Heart left ventricle (tissue), 16 donors: ENCODE results near the gene STS. TPM values are rescaled to one million over a fixed set of nuclear protein-coding genes. Genes with fewer than 3 reads are reported as not detected.

Experiments used
- ATAC-seq, 4 donors: fragments of 200-7000 bp; cut with Tn5 transposase; one replicate each; pipeline ENCODE4 v1.9.1; 2020 to 2022; ENCODE audit warnings: moderate library complexity in 4 of 4, mild to moderate bottlenecking in 3 of 4, moderate number of reproducible peaks in 1 of 4
- DNase-seq, 5 donors: peaks; one replicate each; pipeline ENCODE4 v3.0.0-alpha.2; 2020
- H3K27ac ChIP-seq, 12 donors: fragments of 200-600 bp; sonication (generic) in 4 of 12; one replicate each; pipeline versions ENCODE4 v1.5.0 to v1.8.0; 2016 to 2022; ENCODE audit warnings: mild to moderate bottlenecking in 2 of 12
- H3K27me3 ChIP-seq, 9 donors: fragments of 200-600 bp; sonication (generic) in 2 of 9; one replicate each; pipeline versions ENCODE4 v1.5.1 to v1.8.0; 2016 to 2022; ENCODE audit warnings: mild to moderate bottlenecking in 3 of 9
- H3K36me3 ChIP-seq, 9 donors: fragments of 200-600 bp; sonication (generic) in 2 of 9; one replicate each; pipeline versions ENCODE4 v1.5.0 to v1.8.0; 2018 to 2022; ENCODE audit warnings: mild to moderate bottlenecking in 2 of 9
- H3K4me1 ChIP-seq, 12 donors: fragments of 200-600 bp; sonication (generic) in 4 of 12; one replicate each; pipeline versions ENCODE4 v1.5.0 to v1.8.0; 2016 to 2022; ENCODE audit warnings: mild to moderate bottlenecking in 3 of 12
- H3K4me3 ChIP-seq, 12 donors: fragments of 200-600 bp; sonication (generic) in 4 of 12; one replicate each; pipeline versions ENCODE4 v1.5.0 to v1.8.0; 2017 to 2022; ENCODE audit warnings: mild to moderate bottlenecking in 9 of 12, moderate library complexity in 4 of 12
- H3K9me3 ChIP-seq, 12 donors: fragments of 200-600 bp; sonication (generic) in 4 of 12; one replicate each; pipeline versions ENCODE4 v1.5.0 to v1.8.0; 2016 to 2022; ENCODE audit warnings: mild to moderate bottlenecking in 1 of 12
- POLR2A ChIP-seq, 2 donors: fragments of 450-650 bp; IDR thresholded peaks; one replicate each; pipeline ENCODE4 v1.6.1; 2017; ENCODE audit warnings: antibody characterized with exemption in 2 of 2, mild to moderate bottlenecking in 2 of 2, moderate library complexity in 2 of 2
- WGBS, 4 donors: extraction: QIAGEN DNeasy Blood & Tissue Kit in 2 of 4; methylation state at CpG; one replicate each; pipeline versions ENCODE4 v1.1.5 to v1.1.7; 2013 to 2018; 5-methylcytosine and 5-hydroxymethylcytosine counted together
- intact Hi-C, 10 donors: fragments of 100-400 bp; cut with DNase I; formaldehyde crosslinking; loops; one replicate each; pipeline versions ENCODE4 v1.11.1 to v1.14.2; 2022
- polyA plus RNA-seq, 2 donors: library from polyadenylated mRNA; stranded (reverse); fragments of 200-250 nt; gene quantifications; one replicate each; pipeline ENCODE4 v1.2.3, GENCODE V29; 2013
- total RNA-seq, 9 donors: library from RNA; depleted of rRNA in 2 of 9; stranded (reverse); fragments of >200 nt in 2 of 9; fragmentation: NEBNext Ultra II Directional in 3 of 9; extraction: Animal tissue kit (Norgen Biotek cat#: 25700) in 3 of 9; gene quantifications; one replicate each; pipeline versions ENCODE4 v1.1.0 to v1.2.4, GENCODE V29; 2016 to 2023
- TF ChIP-seq, protein P1 (sequence below), 12 donors: fragments of 200-600 bp; sonication (generic) in 4 of 12; IDR thresholded peaks; one replicate each; pipeline versions ENCODE4 v1.5.0 to v1.8.0; 2018 to 2022; ENCODE audit warnings: antibody characterized with exemption in 12 of 12, mild to moderate bottlenecking in 5 of 12
- donor health status: ischemic (EF 13 %, LVEDD 7.1; RV severe dilation, severe dysfunction).
- donor health status: healthy with polysubstance abuse.
- donor health status: DM: no; HTN: yes; CAD: no.
- donor health status: DM: no; HTN: no; CAD: no.
- donor health status: ischemic (EF 25% LVEDD 6.9; RV normal size, moderate dysfunction).
- donor health status: ischemic (EF 25% LVEDD 5.7; RV mildly dilated, moderate dysfunction).
- donor health status: healthy.
- donor health status: DM: yes; HTN: yes; CAD: no.
- donor health status: ischemic (EF 35%, LVEDD 5.7; RV mildly dilated, moderate dysfunction).
- donor health status: nonischemic (EF 11% LVEDD 7.7; RV severe dilation, severe dysfunction).
- donor health status: DM: yes; HTN: yes; CAD: no.
- donor health status: PGD.
- donor health status: ischemic (EF 29% LVEDD 5.4; RV normal size, mild dysfunction).
- donor health status: nonischemic (EF 23%, LVEDD 6.1; RV moderate dilation, normal function).

STS gene
- total and polyA plus RNA-seq, 11 donors: 1.2 to 8.6 (median 5.8) TPM

GRCh38 chrX:7108030-7108429 lies 39.5 kb upstream of the STS start:
- DNase-seq (no peak), ATAC-seq (peak in 1 of 4 donors; percentile 27)
- Histone ChIP-seq H3K4me1 (peaks cover 0 to 19% (median 8%) of the 10 kb centered on the region in 12 donors), H3K9me3 (no peaks in the 10 kb centered on the region), H3K36me3 (peaks cover 0 to 18% (median 3%) of the 10 kb centered on the region in 9 donors), H3K27ac (no peak overlapping the region), H3K27me3 (no peaks in the 10 kb centered on the region), H3K4me3 (no peak overlapping the region)
- TF ChIP-seq, protein P1, sequence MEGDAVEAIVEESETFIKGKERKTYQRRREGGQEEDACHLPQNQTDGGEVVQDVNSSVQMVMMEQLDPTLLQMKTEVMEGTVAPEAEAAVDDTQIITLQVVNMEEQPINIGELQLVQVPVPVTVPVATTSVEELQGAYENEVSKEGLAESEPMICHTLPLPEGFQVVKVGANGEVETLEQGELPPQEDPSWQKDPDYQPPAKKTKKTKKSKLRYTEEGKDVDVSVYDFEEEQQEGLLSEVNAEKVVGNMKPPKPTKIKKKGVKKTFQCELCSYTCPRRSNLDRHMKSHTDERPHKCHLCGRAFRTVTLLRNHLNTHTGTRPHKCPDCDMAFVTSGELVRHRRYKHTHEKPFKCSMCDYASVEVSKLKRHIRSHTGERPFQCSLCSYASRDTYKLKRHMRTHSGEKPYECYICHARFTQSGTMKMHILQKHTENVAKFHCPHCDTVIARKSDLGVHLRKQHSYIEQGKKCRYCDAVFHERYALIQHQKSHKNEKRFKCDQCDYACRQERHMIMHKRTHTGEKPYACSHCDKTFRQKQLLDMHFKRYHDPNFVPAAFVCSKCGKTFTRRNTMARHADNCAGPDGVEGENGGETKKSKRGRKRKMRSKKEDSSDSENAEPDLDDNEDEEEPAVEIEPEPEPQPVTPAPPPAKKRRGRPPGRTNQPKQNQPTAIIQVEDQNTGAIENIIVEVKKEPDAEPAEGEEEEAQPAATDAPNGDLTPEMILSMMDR (IDR thresholded peaks at IDR 0.05): no peak
- TF ChIP-seq POLR2A (IDR thresholded peaks at IDR 0.05): no peak
- WGBS, 4 donors: 94 to 98% (median 97%) methylated on average over 5 of the region's 5 CpGs
- intact Hi-C loops: no loop called here

- DNase-seq (no peak), ATAC-seq (peak in 3 of 4 donors; percentile 33 to 53 (median 45))
- Histone ChIP-seq H3K27me3 (no peaks in the 10 kb centered on the region), H3K36me3 (peaks cover 0 to 13% (median 3%) of the 10 kb centered on the region in 9 donors), H3K27ac (peak overlapping the region in 8 of 12 donors; percentile 11 to 51 (median 44)), H3K4me1 (peaks cover 0 to 19% (median 8%) of the 10 kb centered on the region in 12 donors), H3K4me3 (peak overlapping the region in 9 of 12 donors; percentile 3 to 36 (median 26)), H3K9me3 (no peaks in the 10 kb centered on the region)
- TF ChIP-seq POLR2A (IDR thresholded peaks at IDR 0.05): no peak
- TF ChIP-seq, protein P1 (IDR thresholded peaks at IDR 0.05): no peak
- intact Hi-C loops: no loop called here
- WGBS, 4 donors: 26 to 48% (median 42%) methylated on average over 11 of the region's 11 CpGs
Observed at GRCh38 chrX:7109049-7109531, 38.4 kb upstream of the STS start.

DNA sequence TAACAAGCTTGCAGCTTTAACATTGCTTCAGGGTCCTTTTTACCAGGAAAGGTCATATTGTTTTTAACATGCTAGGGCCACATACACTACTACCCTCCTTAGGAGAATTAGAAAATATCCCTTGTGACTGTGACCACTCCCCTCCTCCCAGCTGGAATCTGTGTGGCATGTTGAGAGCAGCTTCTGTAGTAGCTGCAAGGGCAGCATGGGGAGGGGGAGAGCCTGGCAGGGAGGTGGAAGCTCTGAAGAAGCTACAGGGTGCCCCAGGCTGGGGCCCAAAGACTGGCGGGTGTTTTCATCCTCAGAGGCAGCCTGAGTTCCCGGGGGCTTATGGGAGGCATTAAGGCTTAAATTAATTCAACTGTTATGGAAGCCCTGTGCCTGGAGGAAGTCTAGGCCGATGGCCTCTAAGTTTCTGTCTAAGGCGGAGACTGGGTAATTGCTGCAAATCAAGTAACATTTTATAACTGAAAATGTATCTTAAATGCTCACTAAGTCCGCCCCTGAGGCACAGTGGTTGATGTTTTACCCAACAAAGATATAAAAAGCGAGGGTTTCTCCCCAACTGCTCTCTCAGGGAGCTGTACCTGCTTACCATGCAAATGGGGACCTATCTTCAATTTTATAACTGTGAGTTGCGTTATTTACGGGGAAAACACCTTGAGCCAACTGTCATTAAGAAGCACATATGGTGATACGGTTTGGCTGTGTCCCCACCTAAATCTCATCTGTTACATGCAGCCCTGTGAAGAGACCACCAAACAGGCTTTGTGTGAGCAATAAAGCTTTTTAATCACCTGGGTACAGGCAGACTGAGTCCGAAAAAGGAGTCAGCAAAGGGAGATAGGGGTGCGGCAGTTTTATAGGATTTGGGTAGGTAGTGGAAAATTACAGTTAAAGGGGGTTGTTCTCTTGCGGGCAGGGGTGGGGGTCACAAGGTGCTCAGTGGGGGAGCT lies 37.4 kb upstream of the STS start:
- Histone ChIP-seq H3K36me3 (peaks cover 0 to 10% (median 0%) of the 10 kb centered on the region in 9 donors), H3K4me3 (no peak overlapping the region), H3K9me3 (no peaks in the 10 kb centered on the region), H3K27me3 (no peaks in the 10 kb centered on the region), H3K4me1 (peaks cover 0 to 19% (median 8%) of the 10 kb centered on the region in 12 donors), H3K27ac (peak overlapping the region in 5 of 12 donors; percentile 10 to 51 (median 19))
- 65 to 84% (median 80%) methylated on average over 12 of the region's 12 CpGs for WGBS, 4 donors
- DNase-seq (no peak), ATAC-seq (no peak)
- intact Hi-C loops: no loop called here
- TF ChIP-seq, protein P1 (IDR thresholded peaks at IDR 0.05): no peak
- TF ChIP-seq POLR2A (IDR thresholded peaks at IDR 0.05): no peak

GRCh38 chrX:7110821-7111276 lies 36.7 kb upstream of the STS start:
- TF ChIP-seq POLR2A (IDR thresholded peaks at IDR 0.05): no peak
- TF ChIP-seq, protein P1 (IDR thresholded peaks at IDR 0.05): no peak
- H3K9me3 ChIP-seq: no peaks in the 10 kb centered on the region
- no peak for DNase-seq
- intact Hi-C loops: no loop called here
- WGBS, 4 donors: 40 to 58% (median 49%) methylated on average over 5 of the region's 5 CpGs
- H3K4me1 ChIP-seq: peaks cover 0 to 25% (median 8%) of the 10 kb centered on the region in 12 donors
- peaks cover 0 to 3% (median 0%) of the 10 kb centered on the region in 9 donors for H3K36me3 ChIP-seq
- H3K4me3 ChIP-seq: no peak overlapping the region
- no peak for ATAC-seq
- H3K27me3 ChIP-seq: no peaks in the 10 kb centered on the region
- no peak overlapping the region for H3K27ac ChIP-seq
